ENCODE results near the gene PSMB1.

GRCh38 chr6:170524172-170524502 lies 29.0 kb downstream of the PSMB1 start:
- no peak for TF ChIP-seq CTCF (conservative IDR thresholded peaks at IDR 0.05; ENCODE audit: low read depth, low read length)
- TF ChIP-seq EZH2 (IDR thresholded peaks at IDR 0.05; ENCODE audit: borderline replicate concordance, low read depth, low read length, poor library complexity, severe bottlenecking): no peak

Measured in A673 (cell line).